Lung microvascular endothelial cell (primary cell): ENCODE measurements around the gene ANKRD63. TPM values are rescaled to one million over a fixed set of nuclear protein-coding genes. Genes with fewer than 3 reads are reported as not detected.

Experiments used
- DNase-seq, 2 donors: peaks; one replicate each; pipeline versions ENCODE4 v3.0.0 to v3.0.0-alpha.2; 2010; ENCODE audit warnings: low read depth in 2 of 2
- total RNA-seq: library from RNA; depleted of rRNA; stranded (reverse); fragments of >200 nt; gene quantifications from 2 replicates; pipeline ENCODE4 v1.2.1, GENCODE V29; 2014

The ANKRD63 gene
- total RNA-seq, 1 donor from 2014 or later = not detected

- peak; percentile 41 to 58 for DNase-seq
These were observed 30.9 kb upstream of the ANKRD63 start for GRCh38 chr15:40313531-40314398.

- DNase-seq = no peak
These were observed 29.7 kb upstream of the ANKRD63 start for GRCh38 chr15:40312370-40313158.

- DNase-seq = no peak
These were observed 28.1 kb upstream of the ANKRD63 start for GRCh38 chr15:40310993-40311392.

- DNase-seq = peak; percentile 51 to 74
These were observed 27.4 kb upstream of the ANKRD63 start for GRCh38 chr15:40310001-40310959.

- DNase-seq = no peak
These were observed 26.5 kb upstream of the ANKRD63 start for GRCh38 chr15:40309344-40309862.

- DNase-seq = no peak
These were observed 24.8 kb upstream of the ANKRD63 start, which contains the start of gene PLCB2 for GRCh38 chr15:40307421-40308211. Gene PLCB2 (minus strand): TSS chr15:40307935. CDS start chr15:40307672, 263 bp downstream.

- no peak for DNase-seq
These were observed 24.0 kb upstream of the ANKRD63 start for GRCh38 chr15:40306908-40307307.

- no peak for DNase-seq
These were observed 23.5 kb upstream of the ANKRD63 start for GRCh38 chr15:40306371-40306770.

- DNase-seq = no peak
These were observed 22.4 kb upstream of the ANKRD63 start for GRCh38 chr15:40305281-40305680.

- DNase-seq = no peak
These were observed 20.7 kb upstream of the ANKRD63 start for GRCh38 chr15:40303576-40303975.

- no peak for DNase-seq
These were observed 20.1 kb upstream of the ANKRD63 start for GRCh38 chr15:40302981-40303380.

GRCh38 chr15:40302288-40302886 is 19.5 kb upstream of the ANKRD63 start:
- no peak for DNase-seq

GRCh38 chr15:40301467-40302179 is 18.8 kb upstream of the ANKRD63 start:
- no peak for DNase-seq

- no peak for DNase-seq
These were observed 17.9 kb upstream of the ANKRD63 start for GRCh38 chr15:40300771-40301170.

- DNase-seq = no peak
These were observed 17.5 kb upstream of the ANKRD63 start for GRCh38 chr15:40300367-40300766.

GRCh38 chr15:40298216-40298935 is 15.5 kb upstream of the ANKRD63 start:
- DNase-seq = no peak

- DNase-seq = no peak
These were observed 14.5 kb upstream of the ANKRD63 start for GRCh38 chr15:40297356-40297755.

- DNase-seq = no peak
These were observed 13.8 kb upstream of the ANKRD63 start for GRCh38 chr15:40296561-40297230.
